Peyer's patch (tissue), 4 donors: ENCODE results near the gene ELAVL1. TPM values are rescaled to one million over a fixed set of nuclear protein-coding genes. Genes with fewer than 3 reads are reported as not detected.

ENCODE experiments used
- DNase-seq, 3 donors: peaks; one replicate each; pipeline ENCODE4 v3.0.0-alpha.2; 2017 to 2019
- H3K27ac ChIP-seq, 4 donors: fragments of 200-600 bp; sonication (generic); one replicate each; pipeline ENCODE4 v1.5.1; 2016 to 2019
- H3K27me3 ChIP-seq, 2 donors: fragments of 200-600 bp; sonication (generic); one replicate each; pipeline ENCODE4 v1.5.1; 2019
- H3K36me3 ChIP-seq, 3 donors: fragments of 200-600 bp; sonication (generic); one replicate each; pipeline ENCODE4 v1.5.1; 2016 to 2019
- H3K4me1 ChIP-seq, 4 donors: fragments of 200-600 bp; sonication (generic); one replicate each; pipeline ENCODE4 v1.5.1; 2016 to 2019
- H3K4me3 ChIP-seq, 4 donors: fragments of 200-600 bp; sonication (generic); 1 replicate in 3 of 4; 2 replicates in 1 of 4; pipeline ENCODE4 v1.5.1; 2016 to 2019; ENCODE audit warnings: mild to moderate bottlenecking in 1 of 4
- H3K9me3 ChIP-seq, 4 donors: fragments of 200-600 bp; sonication (generic); one replicate each; pipeline ENCODE4 v1.5.1; 2016 to 2019; ENCODE audit warnings: mild to moderate bottlenecking in 1 of 4
- CTCF ChIP-seq, 6 experiments: fragments of 450-650 bp in 4 of 6; fragments of 200-600 bp in 2 of 6; sonication (generic) in 1 of 6; IDR thresholded peaks; one replicate each; pipeline ENCODE4 v1.5.1; 2017 to 2019; ENCODE audit warnings: antibody characterized with exemption in 6 of 6, mild to moderate bottlenecking in 3 of 6, moderate library complexity in 1 of 6
- POLR2A ChIP-seq, 2 donors: fragments of 450-650 bp; IDR thresholded peaks; one replicate each; pipeline ENCODE4 v1.5.1; 2017; ENCODE audit warnings: antibody characterized with exemption in 2 of 2, mild to moderate bottlenecking in 2 of 2, moderate library complexity in 2 of 2
- total RNA-seq, 4 donors: library from RNA; depleted of rRNA; stranded (reverse); fragments of >200 nt; gene quantifications; one replicate each; pipeline ENCODE4 v1.1.0, GENCODE V29; 2016

ELAVL1 gene
- total RNA-seq, 4 donors from 2014 or later, result 21.0 to 41.7 (median 25.9) TPM

GRCh38 chr19:7955696-7956095 is 49.7 kb downstream of the ELAVL1 start:
- TF ChIP-seq CTCF (IDR thresholded peaks at IDR 0.05) (no peak), POLR2A (IDR thresholded peaks at IDR 0.05) (no peak)
- DNase-seq, result no peak
- H3K4me1 ChIP-seq, result no peaks in the 10 kb centered on the region
- H3K36me3 ChIP-seq, result peaks cover 0 to 8% (median 0%) of the 10 kb centered on the region in 3 donors
- H3K27ac ChIP-seq, result no peak overlapping the region
- no peaks in the 10 kb centered on the region for H3K9me3 ChIP-seq
- H3K4me3 ChIP-seq, result no peak overlapping the region
- no peaks in the 10 kb centered on the region for H3K27me3 ChIP-seq

- no peaks in the 10 kb centered on the region for H3K27me3 ChIP-seq
- H3K9me3 ChIP-seq, result no peaks in the 10 kb centered on the region
- DNase-seq, result no peak
- no peak overlapping the region for H3K27ac ChIP-seq
- no peak overlapping the region for H3K4me3 ChIP-seq
- no peaks in the 10 kb centered on the region for H3K4me1 ChIP-seq
- no peak for TF ChIP-seq CTCF (IDR thresholded peaks at IDR 0.05)
- TF ChIP-seq POLR2A (IDR thresholded peaks at IDR 0.05), result no peak
- peaks cover 0 to 8% (median 0%) of the 10 kb centered on the region in 3 donors for H3K36me3 ChIP-seq
Observed at GRCh38 chr19:7953576-7953975, 51.9 kb downstream of the ELAVL1 start.

GRCh38 chr19:7953060-7953459 is 52.4 kb downstream of the ELAVL1 start:
- no peak overlapping the region for H3K27ac ChIP-seq
- no peak for DNase-seq
- H3K9me3 ChIP-seq, result no peaks in the 10 kb centered on the region
- no peak overlapping the region for H3K4me3 ChIP-seq
- no peaks in the 10 kb centered on the region for H3K27me3 ChIP-seq
- TF ChIP-seq POLR2A (IDR thresholded peaks at IDR 0.05), result no peak
- no peak for TF ChIP-seq CTCF (IDR thresholded peaks at IDR 0.05)
- peaks cover 0 to 3% (median 0%) of the 10 kb centered on the region in 3 donors for H3K36me3 ChIP-seq
- H3K4me1 ChIP-seq, result no peaks in the 10 kb centered on the region

GRCh38 chr19:7947939-7948338 is 57.5 kb downstream of the ELAVL1 start:
- no peak for DNase-seq
- Histone ChIP-seq H3K27ac (no peak overlapping the region), H3K27me3 (no peaks in the 10 kb centered on the region), H3K36me3 (no peaks in the 10 kb centered on the region), H3K4me3 (no peak overlapping the region), H3K9me3 (peaks cover 0 to 3% (median 0%) of the 10 kb centered on the region in 4 donors), H3K4me1 (peaks cover 0 to under 1% (median 0%) of the 10 kb centered on the region in 4 donors)
- TF ChIP-seq POLR2A (IDR thresholded peaks at IDR 0.05) (no peak), CTCF (IDR thresholded peaks at IDR 0.05) (no peak)

- DNase-seq, result peak; percentile 89 to 96 (median 92)
- no peaks in the 10 kb centered on the region for H3K27me3 ChIP-seq
- peaks cover 0 to 3% (median 0%) of the 10 kb centered on the region in 4 donors for H3K9me3 ChIP-seq
- H3K4me3 ChIP-seq, result peak overlapping the region; percentile 65 to 92 (median 72)
- peaks cover 0 to 15% (median 0%) of the 10 kb centered on the region in 3 donors for H3K36me3 ChIP-seq
- TF ChIP-seq POLR2A (IDR thresholded peaks at IDR 0.05), result no peak
- TF ChIP-seq CTCF (IDR thresholded peaks at IDR 0.05), result peak; percentile 80 to 89 (median 86)
- H3K4me1 ChIP-seq, result peaks cover 0 to 14% (median 5%) of the 10 kb centered on the region in 4 donors
- peak overlapping the region; percentile 89 to 98 (median 94) for H3K27ac ChIP-seq
Observed at GRCh38 chr19:7944177-7944761, 61.2 kb downstream of the ELAVL1 start.
